ENCODE results near the gene CDH26. TPM values are rescaled to one million over a fixed set of nuclear protein-coding genes. Genes with fewer than 3 reads are reported as not detected.
"Not testable (repeated sequence)": the region's sequence is repeated elsewhere in the genome, so short reads cannot be mapped to it uniquely, and the experiment has no call there.

The CDH26 gene
- total RNA-seq, 1 experiment from 2014 or later, result 1.1 TPM

- CTCF ChIA-PET, result no interaction called here
- Mint-ChIP-seq H3K27ac (ENCODE audit: unreplicated experiment) (no peak overlapping the region), H3K27me3 (ENCODE audit: unreplicated experiment) (no peaks in the 10 kb centered on the region), H3K4me1 (ENCODE audit: low read depth, unreplicated experiment) (peaks cover 25% of the 10 kb centered on the region), H3K9me3 (ENCODE audit: low read depth, unreplicated experiment) (peaks cover 2% of the 10 kb centered on the region), H3K36me3 (ENCODE audit: insufficient read depth, unreplicated experiment) (no peaks in the 10 kb centered on the region), H3K4me3 (ENCODE audit: low read depth, unreplicated experiment) (no peak overlapping the region)
- TF ChIP-seq, protein P1, sequence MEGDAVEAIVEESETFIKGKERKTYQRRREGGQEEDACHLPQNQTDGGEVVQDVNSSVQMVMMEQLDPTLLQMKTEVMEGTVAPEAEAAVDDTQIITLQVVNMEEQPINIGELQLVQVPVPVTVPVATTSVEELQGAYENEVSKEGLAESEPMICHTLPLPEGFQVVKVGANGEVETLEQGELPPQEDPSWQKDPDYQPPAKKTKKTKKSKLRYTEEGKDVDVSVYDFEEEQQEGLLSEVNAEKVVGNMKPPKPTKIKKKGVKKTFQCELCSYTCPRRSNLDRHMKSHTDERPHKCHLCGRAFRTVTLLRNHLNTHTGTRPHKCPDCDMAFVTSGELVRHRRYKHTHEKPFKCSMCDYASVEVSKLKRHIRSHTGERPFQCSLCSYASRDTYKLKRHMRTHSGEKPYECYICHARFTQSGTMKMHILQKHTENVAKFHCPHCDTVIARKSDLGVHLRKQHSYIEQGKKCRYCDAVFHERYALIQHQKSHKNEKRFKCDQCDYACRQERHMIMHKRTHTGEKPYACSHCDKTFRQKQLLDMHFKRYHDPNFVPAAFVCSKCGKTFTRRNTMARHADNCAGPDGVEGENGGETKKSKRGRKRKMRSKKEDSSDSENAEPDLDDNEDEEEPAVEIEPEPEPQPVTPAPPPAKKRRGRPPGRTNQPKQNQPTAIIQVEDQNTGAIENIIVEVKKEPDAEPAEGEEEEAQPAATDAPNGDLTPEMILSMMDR (IDR thresholded peaks at IDR 0.05; ENCODE audit: unreplicated experiment), result no peak
- no TSS peak for BruUV-seq (replicated peaks)
- DNase-seq, result no peak
- intact Hi-C loops (cut with micrococcal nuclease; ENCODE audit: unreplicated experiment), result no loop called here
Measured at GRCh38 chr20:60038400-60039008, 80.3 kb downstream of the CDH26 start.

DNA sequence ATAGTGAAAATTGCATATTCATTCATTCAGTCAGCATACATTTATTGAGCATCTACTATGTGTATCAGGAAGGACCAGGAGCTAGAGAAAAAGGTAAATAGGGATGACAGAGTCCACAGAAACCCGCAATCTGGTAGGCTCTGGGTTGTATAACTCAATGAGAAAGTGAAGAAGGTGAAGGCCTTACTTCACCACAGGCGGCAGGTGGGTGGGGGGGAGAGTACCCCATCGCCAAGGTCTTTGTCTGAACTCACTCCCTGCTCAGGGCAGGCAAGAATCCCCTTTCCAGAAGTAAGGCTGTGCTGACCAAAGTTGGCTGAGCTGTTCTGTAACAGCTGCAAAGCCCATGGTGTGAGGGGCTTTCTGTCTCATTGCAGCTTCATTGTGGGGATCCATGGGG lies 81.3 kb downstream of the CDH26 start:
- TF ChIP-seq, protein P1 (IDR thresholded peaks at IDR 0.05; ENCODE audit: unreplicated experiment), result no peak
- CTCF ChIA-PET, result interaction anchor here (1.1 kb wide), 1 partner anchor 11 kb away, joined by 3 read pairs; no protein-coding TSS in a partner anchor
- Mint-ChIP-seq H3K4me1 (ENCODE audit: low read depth, unreplicated experiment) (peaks cover 25% of the 10 kb centered on the region), H3K36me3 (ENCODE audit: insufficient read depth, unreplicated experiment) (no peaks in the 10 kb centered on the region), H3K27me3 (ENCODE audit: unreplicated experiment) (no peaks in the 10 kb centered on the region), H3K27ac (ENCODE audit: unreplicated experiment) (no peak overlapping the region), H3K9me3 (ENCODE audit: low read depth, unreplicated experiment) (peaks cover 2% of the 10 kb centered on the region), H3K4me3 (ENCODE audit: low read depth, unreplicated experiment) (no peak overlapping the region)
- intact Hi-C loops (cut with micrococcal nuclease; ENCODE audit: unreplicated experiment), result no loop called here
- DNase-seq, result no peak
- BruUV-seq (replicated peaks), result no TSS peak

DNA sequence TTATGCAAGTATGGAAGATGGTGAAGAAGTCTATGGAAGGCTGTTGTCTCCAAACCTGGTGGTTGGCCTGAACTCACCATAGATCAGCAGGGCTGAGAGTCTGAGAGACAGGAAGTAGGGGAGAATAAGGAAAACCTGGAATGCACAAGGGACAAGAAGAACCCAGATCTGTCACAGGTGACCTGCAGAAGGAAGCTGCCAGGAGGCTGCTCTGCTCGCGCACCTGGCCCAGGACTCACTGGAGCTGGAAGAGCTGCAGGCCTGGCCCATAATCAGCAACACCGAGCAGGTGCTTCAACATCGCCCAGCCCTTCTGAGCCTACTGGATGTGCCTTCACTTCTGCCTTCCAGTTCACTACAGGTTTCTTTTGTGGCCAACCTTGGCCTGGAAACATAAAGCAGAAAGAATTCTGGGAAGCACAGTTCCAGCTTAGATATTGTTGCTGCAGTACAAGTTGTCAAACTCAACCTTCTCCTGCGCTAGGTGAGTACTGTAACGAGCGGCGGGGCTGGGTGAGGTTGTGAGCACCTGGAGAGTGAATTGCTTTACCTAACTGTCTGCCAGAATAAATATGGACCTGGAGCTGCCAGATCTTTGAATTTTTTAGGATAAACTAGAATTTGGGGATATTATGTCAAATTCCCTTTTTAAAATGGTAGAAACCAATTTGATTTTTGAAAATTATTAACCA lies 82.4 kb downstream of the CDH26 start:
- Mint-ChIP-seq H3K27me3 (ENCODE audit: unreplicated experiment) (no peaks in the 10 kb centered on the region), H3K36me3 (ENCODE audit: insufficient read depth, unreplicated experiment) (no peaks in the 10 kb centered on the region), H3K4me1 (ENCODE audit: low read depth, unreplicated experiment) (peaks cover 30% of the 10 kb centered on the region), H3K4me3 (ENCODE audit: low read depth, unreplicated experiment) (no peak overlapping the region), H3K27ac (ENCODE audit: unreplicated experiment) (peak overlapping the region; percentile 73), H3K9me3 (ENCODE audit: low read depth, unreplicated experiment) (peaks cover 2% of the 10 kb centered on the region)
- CTCF ChIA-PET, result interaction anchor here (0.5 kb wide), 1 partner anchor 31 kb away, joined by 5 read pairs; no protein-coding TSS in a partner anchor
- intact Hi-C loops (cut with micrococcal nuclease; ENCODE audit: unreplicated experiment), result no loop called here
- TF ChIP-seq, protein P1 (IDR thresholded peaks at IDR 0.05; ENCODE audit: unreplicated experiment), result no peak
- DNase-seq, result no peak
- BruUV-seq (replicated peaks), result no TSS peak

GRCh38 chr20:60041436-60042165 lies 83.4 kb downstream of the CDH26 start:
- intact Hi-C loops (cut with micrococcal nuclease; ENCODE audit: unreplicated experiment); H3K9me3 Mint-ChIP-seq (ENCODE audit: low read depth, unreplicated experiment); H3K27me3 Mint-ChIP-seq (ENCODE audit: unreplicated experiment); H3K36me3 Mint-ChIP-seq (ENCODE audit: insufficient read depth, unreplicated experiment); CTCF ChIA-PET; BruUV-seq (replicated peaks); H3K4me3 Mint-ChIP-seq (ENCODE audit: low read depth, unreplicated experiment): not testable (repeated sequence)
- Mint-ChIP-seq H3K27ac (ENCODE audit: unreplicated experiment) (peak overlapping the region; percentile 73), H3K4me1 (ENCODE audit: low read depth, unreplicated experiment) (peaks cover 37% of the 10 kb centered on the region)
- peak; percentile 58 for DNase-seq

All from Calu3 (cell line).